A172 (cell line): Measurements from ENCODE around the gene VSIG2. TPM values are rescaled to one million over a fixed set of nuclear protein-coding genes. Genes with fewer than 3 reads are reported as not detected.

Source experiments
- DNase-seq: peaks from one replicate; pipeline ENCODE4 v3.0.0-alpha.2; 2015; ENCODE audit warnings: low spot score
- total RNA-seq: library from RNA; depleted of rRNA; stranded (reverse); fragments of >200 nt; shearing (Covaris generic); gene quantifications from 2 replicates; pipeline ENCODE4 v1.2.3, GENCODE V29; 2014

The VSIG2 gene
- total RNA-seq, 1 experiment from 2014 or later = not detected

DNA sequence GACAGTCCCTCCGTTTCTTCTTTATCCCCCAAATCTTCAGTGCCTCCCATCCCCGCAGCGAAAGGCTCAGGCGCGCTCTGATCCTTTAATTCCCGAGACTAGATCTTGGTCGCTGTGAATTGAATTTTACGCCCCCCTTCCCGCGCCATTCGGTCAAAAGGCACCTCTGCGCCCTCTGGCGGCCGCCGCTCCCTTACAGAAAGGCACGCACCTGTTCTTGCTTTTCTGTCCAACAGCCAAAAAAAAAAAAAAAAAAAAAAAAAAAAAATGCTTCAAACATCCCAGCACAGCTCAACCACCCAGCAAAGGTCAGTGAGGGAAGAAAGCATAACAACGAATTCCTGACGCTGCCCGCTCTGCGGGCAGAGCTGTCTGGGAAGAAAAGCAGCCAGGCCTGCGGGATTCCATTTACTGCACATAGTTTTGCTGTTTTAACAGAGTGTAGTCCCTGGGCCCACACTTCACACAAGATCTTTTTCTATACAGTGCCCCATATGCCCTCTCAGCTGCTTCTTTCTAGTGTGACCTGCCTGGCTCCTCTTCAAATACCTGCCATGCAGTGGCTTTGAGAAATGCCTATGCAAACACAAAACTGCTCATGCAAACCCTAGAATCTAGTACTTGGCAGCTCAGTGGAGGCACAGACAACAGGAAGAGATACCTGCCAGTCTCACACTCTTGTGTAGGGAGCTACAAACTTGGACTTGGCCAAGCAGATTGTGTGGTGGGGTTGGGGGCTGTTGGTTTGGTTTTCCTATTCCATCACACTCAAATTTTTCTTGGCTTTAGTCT lies 11.3 kb upstream of the VSIG2 start:
- peak; percentile 21 for DNase-seq

DNA sequence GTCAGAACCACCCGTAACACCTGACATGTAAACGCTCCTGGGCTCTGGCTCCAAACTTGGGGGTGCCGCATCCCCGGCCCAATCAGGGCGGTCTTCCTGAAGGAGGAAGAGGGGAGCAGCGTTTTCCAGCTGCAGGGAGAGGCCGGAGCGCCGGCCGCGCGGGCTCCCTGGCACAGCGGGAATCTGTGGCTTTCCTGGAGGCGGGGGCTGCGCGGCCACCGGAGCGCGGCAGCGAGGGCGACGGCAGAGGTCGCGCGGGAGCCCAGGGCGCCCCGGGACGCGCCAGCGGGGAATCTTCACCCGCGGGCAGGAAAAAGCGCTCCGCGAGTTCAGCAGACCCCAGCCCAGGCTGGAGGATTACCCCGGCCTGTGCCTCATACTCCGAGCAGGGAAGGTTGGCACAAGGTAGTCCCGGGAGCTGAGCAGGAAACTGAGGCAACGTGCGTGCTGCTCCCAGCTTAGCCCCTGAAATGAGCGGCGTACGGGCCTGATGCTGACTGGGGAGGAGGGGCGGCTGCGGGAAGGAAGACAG lies 10.6 kb upstream of the VSIG2 start:
- no peak for DNase-seq

DNA sequence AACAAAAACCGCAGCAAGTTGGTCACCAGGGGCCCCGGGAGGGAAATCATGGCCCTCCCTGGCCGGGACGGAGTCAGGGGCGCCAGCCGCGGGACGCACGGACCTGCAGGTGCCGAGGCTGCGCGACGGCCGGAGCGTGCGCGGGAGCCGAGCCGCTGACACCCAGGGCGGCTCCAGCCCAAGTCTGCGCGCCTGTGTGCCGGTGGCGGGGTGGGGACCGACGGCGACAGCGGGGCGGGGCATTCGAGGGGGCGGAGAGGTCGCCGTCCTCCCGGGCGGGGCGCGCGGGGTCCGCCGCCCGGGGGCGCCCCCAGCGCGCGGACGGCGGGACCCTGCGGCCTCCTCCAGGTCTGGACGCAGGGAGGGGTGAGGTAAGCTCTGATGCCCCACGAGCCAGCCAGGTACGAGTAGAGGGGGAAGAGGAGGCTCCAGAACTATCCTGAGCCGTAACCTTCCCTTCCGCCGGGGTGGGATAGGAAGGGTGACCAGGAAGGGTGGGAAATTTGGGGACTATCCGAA lies 10.1 kb upstream of the VSIG2 start, which contains the start of gene ESAM:
Gene ESAM (minus strand): TSS at position 186 of the 519 bp plus-strand sequence. CDS start 136 bp downstream, at position 50.
- no peak for DNase-seq

DNA sequence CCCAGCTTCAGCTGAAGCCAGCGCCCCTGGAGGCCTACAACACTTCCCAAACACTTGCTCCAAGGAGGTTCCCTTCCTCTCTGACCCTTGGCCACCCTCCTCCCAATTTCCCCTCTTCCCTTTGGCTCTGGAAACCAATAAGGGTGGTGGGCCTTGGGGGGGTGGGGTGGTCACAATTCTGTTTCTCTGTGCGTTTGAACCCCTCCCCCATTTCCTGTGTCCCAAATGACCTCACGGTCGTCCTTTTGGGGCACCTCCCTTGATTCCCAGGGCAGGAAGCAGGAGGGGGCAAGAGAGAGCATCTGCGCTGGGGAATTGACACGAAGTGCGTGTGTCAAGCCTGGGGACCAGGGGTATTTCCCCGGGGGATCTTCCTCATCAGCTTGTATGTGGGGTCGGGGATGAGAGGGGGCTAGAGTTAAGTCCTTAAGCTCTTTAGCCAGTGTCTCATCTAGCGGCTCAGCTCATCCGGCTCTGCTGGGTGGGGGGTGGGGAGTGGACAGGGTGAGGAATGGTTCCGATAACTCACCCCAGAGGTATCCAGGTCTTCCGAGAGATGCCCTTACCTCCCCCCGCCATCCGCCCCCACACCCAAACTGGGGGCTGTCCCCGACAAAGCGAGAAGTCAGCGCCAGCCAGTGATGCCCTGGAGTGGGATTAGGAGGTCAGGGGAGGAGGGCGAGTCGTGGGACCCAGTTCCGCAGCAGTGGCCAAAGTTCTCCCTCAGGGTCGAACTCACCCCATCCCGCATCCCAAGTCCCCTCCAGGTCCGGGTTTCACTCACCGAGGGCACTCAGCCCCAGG lies 9.4 kb upstream of the VSIG2 start:
- no peak for DNase-seq

DNA sequence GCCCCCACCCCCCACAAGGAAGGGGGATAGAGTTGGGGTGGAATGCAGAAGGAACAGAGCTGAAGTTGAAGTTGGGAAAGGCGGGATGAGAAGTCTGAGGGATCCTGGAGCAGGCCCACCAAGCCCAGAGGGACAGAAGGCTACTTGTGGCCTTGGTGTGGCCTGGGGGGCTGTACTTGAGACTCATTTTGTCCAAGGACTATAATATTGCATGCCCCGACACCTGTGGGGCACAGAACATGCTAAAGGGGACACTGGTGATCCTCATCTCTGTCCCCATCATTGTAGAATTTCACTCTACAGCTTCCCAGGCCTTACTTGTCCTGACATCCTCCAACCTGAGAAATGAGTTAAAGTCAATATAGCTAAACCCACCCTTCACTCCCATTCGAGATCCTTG lies 8.8 kb upstream of the VSIG2 start:
- DNase-seq = no peak

DNA sequence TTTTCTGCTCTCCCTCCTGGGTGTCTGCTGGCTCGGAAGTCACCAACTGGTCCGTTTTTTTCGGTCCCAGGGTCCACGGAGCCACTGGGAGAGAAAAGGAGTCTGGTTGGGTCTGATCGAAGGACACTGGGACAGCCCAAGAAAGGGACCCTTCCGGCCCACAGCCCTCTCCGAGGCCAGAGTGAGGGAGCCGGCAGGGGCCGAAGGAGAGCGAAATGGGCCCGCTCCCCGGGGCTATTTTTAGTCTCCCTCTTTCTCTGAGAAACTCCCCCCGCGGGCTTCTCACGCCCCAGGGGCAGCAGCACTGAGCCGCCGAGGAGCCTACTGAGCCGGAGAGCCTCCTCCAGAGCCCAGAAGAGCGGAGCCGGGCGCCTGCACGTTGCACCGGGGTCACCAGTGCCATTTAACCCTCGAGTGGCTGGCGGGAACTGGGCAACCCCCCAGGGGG lies 8.2 kb upstream of the VSIG2 start:
- DNase-seq = no peak

DNA sequence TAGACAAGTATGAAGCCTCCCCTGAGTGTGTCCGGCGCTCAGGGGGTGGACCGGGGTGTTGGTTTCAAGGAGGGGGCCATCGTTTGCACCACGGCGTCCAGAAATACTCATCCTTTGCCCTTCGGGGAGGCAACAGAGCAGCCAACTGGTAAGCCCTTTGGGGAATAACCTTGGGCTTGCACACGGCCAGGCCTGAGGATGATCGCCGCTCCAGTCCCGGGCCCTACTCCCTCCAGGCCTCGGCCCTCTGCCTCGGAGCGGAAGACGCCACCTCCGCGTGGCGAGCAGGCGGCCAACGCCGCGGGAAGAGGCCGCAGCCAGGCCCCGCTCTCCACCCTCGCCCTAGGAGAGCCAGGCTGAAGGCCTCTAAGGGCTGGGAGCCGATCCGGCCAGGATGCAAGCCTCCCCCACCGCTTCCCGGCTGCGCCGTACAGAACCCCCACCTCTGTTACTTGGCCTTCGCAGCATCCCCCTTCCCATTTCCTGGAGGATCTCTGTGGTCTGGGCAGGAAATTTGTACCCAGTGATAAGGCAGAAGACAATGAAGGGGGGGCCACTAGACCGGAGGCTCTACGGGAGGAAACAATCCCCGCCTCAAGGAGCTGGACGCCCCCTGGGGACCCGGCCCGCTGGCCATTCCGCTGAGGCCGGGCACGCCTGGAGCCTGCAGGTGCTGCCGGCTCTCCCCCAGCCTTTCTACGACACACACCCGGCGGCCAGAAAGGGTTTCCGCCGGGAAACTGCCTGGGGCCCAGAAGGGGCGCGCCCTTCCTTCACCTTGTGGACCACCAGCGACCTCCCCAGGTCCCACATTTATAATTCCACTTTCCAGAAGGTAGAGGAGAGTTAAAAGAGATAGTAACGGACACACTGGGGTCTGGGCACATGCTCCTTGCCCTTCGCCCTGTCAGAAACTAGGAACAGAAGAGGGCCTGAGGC lies 7.5 kb upstream of the VSIG2 start:
- DNase-seq = no peak

DNA sequence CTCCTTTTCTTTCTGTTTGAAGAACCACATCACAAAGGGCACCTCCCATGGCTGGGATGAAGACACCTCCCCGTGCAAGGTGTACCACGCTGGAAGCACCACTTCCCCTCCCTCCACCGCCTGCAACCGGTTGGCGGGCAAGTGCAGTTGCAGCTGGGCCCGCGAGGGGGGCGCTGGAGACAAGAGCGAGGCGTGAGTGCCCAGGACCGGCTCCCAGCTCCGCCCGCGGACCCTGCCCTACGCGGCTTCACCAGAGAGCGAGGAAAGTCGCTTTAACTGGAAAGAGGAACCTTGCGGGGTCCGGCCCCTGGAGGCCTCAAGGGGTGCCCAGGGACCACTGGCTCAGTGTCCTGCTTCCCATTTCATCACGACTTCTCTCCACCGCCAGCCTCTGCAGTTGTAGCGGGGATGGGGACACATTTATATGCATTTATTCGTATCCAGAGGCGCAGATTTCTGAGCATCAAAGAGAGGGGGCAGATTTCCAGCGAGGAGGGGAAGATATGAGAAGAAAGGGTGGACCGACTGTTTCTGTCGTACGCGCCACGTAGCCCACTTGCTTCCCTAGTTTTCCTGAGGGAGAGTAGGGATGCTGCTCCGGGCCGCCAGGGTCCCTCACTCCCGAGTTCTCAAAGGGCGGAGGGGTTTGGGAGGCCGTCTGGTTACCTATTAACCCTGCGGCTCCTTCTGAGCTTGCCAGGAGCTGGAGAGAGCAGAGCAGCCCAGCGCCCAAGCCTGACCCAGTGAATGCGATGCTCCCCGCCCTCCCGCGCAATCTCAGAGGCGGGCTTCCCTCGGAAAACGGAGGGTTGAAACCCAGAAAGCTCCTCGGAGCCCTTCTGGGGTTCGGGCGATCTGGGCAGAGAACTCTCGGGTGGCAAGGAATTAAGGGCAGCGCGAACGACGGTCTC lies 6.6 kb upstream of the VSIG2 start:
- DNase-seq = no peak

DNA sequence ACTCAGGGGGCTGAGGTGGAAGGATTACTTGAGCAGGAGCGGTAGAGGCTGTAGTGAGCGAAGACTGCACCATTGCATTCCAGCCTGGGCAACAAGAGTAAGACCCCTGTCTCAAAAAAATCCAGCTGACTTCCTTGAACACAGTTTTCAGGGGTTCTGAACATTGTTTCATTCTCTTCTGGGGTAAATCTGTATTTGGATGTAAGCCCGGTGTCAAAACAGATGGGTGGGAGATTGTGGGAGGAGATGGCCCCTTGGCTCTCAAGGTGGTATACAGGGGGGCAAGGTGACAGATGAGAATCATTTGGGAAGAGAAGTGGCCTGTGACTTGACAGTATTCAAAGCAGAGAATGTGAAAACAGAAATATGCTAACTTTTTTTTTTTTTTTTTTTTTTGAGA lies 5.3 kb upstream of the VSIG2 start:
- DNase-seq = no peak

DNA sequence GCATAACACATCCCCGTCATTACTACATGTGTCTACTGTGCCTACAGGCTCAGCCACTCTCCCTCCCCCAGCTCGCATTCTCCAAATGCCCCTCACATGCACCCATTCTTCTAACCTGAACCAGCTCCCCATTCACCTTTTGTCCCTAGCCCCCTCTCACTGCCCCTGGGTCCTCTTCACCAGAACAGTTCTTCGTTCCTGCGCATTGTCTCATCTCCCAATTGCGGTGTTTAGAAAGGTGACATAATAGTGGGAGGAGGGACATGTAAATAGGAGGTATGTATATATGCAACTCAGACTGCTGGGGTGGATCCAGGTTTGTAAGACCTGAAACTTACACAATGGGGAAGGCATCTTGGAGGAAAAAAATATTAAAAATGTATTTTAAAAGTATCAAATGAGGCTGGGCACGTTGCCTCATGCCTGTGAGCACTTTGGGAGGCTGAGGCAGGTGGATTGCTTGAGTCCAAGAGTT lies 4.7 kb upstream of the VSIG2 start:
- DNase-seq = no peak

DNA sequence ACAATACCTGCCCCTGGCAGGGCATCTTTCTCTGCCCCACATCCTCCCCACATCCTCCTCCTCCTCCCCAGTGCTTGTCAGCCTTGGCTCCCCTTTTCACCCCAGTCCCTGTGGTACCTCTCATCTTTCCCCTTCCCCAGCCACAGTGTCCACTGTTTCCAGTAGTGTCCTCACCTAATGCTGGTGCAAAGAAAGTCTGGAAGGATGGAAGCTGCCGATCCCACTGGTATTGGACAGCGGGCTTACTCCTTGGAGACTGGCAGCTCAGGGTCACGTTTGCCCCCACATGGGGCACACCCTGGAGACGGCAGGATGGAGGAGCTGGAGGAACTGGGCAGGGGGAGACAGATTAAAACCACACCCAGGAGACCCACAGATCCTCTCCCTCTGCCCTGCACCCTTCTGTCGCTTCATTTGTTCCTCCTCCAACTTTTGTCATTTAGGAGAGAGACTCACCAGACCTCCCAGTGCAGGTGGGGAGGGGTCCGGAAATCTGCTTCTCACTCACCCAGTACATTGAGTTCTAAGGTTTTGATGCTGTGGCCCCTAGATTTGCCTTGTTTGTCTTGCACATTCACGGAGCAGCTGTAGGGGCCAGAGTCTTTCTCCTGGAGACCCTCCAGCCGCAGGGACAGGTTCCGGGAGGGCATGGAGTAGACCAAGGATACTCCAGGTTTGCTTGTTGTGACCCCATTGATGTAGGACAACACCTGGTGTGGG lies 4.1 kb upstream of the VSIG2 start:
- DNase-seq = no peak

DNA sequence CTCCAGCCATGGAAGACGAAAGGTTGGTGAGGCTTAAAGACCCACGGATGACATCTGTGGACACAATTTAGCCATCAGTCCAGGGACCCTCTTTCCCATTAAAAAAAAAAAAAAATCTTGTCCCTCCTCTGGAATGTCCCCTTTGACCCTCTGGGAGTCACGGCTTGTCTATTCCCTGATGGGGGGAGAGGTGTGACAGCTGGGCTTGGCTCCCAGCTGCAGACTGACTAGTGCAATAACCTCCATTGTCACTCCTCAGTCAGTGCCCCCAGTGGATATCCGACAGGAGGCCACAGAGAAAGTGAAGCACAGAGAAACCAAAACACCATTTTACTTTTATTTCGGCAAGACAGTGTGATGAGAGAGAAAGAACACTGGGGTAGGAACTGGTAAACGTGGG lies 2.7 kb upstream of the VSIG2 start:
- DNase-seq = no peak

DNA sequence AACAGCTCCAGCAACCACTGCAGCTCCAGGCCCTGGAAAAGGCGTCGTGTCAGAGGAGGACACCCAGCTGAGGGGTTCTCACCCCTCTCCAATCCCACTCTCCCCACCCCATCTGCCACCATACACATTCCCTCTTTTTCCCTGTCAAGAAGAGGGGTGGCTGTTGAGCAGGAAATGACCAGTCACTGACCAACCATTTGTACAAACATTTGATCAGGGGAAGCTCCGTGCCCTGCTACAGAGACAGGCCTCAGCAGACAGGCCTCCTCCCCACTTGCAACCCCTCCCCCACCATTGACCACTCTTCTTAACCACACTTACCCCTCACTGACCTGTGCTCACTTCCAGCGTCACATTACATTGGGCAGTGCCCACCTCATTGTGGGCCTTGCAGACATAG lies 2.3 kb upstream of the VSIG2 start:
- no peak for DNase-seq

DNA sequence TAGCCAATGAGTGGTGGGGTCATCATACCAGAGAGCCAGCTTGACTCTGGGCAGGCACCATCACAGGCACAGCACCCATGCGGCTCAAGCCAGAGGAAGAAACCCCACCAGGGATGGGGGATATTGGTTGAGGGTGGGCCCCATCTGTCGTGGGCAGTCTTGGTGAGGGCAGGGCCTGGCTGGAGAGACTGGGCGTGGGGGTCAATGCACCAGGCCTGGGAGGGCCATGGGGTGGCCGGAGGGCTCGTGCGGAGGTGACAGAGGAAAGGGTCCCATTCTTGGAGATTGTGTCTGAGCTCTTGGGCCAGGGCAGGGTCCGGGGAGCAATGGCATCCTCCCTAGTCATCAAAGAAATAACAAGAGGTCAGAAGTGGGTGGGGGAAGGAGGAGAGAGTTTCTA lies 1.6 kb upstream of the VSIG2 start:
- DNase-seq = no peak

DNA sequence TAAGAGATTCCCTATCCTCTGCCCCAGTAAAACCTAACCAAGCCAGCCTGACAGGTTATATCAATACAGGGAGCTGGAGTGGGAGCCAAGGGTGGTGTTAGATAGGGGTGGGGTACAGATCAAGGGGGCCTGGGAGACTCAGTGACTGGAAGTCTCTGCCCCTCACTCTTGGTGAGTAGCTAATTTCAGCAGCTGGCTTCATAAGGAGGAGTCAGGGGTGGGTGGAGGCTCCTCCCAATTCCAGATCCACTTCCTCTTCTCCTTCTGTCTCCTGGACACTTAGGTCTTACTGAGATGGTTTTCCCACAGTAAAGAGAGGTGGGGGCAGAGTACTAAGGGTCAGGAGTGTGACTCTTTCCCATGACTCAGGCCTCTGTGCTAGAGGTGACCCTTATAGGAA lies 1.1 kb upstream of the VSIG2 start:
- no peak for DNase-seq

DNA sequence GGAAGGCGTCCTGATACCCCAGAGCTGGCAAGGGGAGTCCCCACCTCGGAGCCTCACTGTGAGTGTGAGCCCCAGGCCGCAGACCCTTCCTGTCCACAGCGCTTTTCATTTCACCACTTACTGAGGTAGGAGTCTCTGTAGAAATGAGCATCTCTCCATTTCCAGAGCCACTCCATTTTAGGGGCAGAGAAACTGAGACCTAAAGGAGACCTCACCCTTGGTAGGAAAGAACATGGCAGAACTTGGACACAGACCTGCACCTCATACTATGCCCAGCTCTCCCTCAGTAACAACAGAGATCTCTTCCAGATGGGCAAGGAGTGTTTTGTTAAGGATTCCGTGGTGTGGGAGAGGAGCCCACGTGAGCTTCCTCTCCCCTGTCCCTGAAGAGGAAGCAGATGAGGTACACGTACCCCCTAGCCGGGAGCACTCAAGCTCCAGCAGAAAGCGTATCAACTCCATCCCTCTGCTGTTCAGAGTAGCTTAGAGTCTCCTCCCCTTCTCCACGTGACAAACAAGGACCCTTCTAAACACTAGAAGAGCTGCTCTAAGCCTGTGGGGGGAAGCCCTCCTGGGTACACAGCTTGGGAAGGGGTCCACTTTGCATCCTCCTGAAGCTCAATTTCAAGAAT lies 532 bp upstream of the VSIG2 start:
- DNase-seq = no peak

DNA sequence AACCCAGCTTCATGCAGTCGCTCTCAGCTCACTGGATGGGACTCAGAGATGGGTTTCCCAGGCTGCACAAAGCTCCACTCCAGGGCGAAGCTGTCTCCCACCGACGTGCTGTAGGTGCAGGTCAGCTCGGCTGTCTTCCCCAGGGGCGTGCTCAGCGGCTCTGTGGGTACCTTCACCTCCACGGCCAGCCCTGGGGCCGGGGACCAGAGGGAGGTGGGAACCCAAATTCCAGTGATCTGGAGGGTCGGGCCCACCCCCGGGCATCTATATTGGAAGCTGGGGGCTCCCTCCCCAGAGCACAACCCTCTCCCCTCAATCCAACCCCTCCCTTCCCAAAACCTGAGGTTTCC lies 689 bp downstream of the VSIG2 start:
- DNase-seq = no peak

DNA sequence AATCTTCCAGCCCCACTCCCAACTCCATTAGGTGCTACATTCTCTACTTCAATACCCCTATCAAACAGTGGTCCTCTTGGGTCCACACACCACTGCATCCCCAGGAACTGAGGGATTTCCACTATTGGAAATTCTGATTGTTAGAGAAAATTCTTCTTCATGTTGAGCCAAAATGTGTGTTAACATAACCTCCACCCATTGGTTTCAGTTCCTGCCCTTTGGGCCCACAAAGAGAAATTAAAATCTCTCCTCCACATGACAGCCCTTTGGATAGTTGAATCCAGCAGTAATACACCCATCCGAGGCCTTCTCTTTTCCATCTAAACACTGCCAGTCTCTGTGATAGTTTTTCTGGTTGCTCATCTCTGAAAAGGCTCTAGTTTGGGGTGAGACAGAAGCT lies 2.1 kb downstream of the VSIG2 start:
- DNase-seq = no peak
